ENCODE results near the gene DAP3.
"Not testable (repeated sequence)": the region's sequence is repeated elsewhere in the genome, so short reads cannot be mapped to it uniquely, and the experiment has no call there.

DNA sequence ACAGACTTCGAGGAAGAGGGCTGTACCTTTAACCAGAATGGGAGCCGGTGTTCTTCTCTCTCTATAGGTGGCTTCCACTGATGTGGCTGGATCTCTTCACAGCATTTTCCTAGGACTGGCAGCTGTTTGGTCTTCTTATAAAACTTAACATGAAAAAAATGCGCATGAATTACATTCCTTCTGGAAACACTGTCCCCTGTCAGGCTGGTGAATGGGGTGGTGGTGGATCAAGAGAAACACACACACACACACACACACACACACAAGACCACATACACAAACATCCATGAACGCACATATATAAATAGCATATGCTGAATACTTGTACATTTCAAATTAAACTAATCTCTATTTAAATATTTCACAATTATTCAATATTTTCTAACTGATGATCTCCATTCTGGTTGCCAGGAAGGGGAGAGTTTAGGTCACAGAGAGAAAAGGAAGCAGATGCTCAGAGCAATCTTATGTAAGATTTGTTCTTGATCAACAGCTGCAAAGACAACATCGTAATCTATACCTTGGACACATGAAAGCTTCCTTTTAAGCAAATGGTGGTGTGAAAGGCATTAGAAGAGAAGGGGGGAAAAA, 78.6 kb downstream of the DAP3 start:
- not testable (repeated sequence) for TF ChIP-seq POLR2A (conservative IDR thresholded peaks at IDR 0.05); CBX8 (IDR thresholded peaks at IDR 0.05; ENCODE audit: borderline replicate concordance, extremely low read depth, low read depth, low read length, poor library complexity, severe bottlenecking); CBX2 (IDR thresholded peaks at IDR 0.05; ENCODE audit: insufficient read depth, low read length, poor library complexity, severe bottlenecking); MAFK (IDR thresholded peaks at IDR 0.05; ENCODE audit: low read length); PML (IDR thresholded peaks at IDR 0.05; ENCODE audit: low read length); CTCF (IDR thresholded peaks at IDR 0.05 in 2 of 3, conservative IDR thresholded peaks at IDR 0.05 in 1 of 3; ENCODE audit: insufficient read depth in 2 of 3, low read depth in 1 of 3, low read length in 3 of 3)
